HG02852 (cell line): ENCODE results near the gene DLGAP3.
A peak's percentile ranks its signal among the peaks of the same experiment; 100 is the strongest.

ENCODE experiments used
- ATAC-seq: cut with Tn5 transposase; IDR thresholded peaks from one replicate; pipeline ENCODE4 v1.9.1; 2021; ENCODE audit warnings: mild to moderate bottlenecking, moderate library complexity; ENCODE audit not compliant: unreplicated experiment

DLGAP3 gene

DNA sequence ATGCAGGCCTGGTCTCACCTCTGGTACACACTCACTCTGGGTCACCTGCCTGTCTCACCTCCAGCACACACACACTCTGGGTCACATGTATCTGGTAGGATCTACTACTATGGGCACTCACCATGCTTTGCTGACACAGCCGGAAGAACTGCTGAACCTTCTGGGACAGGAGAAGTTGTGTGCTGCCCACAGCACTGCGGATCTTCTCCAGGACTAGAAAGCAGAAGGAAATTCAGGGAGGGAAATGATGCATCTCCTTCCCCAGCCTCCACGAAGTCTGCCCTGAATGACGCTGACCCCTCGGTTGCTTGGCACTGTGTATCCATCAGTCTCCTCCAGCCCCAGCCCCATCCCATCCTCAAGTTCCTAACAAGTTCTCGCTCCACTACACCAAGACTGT is 62.0 kb downstream of the DLGAP3 start:
- ATAC-seq, result no peak

DNA sequence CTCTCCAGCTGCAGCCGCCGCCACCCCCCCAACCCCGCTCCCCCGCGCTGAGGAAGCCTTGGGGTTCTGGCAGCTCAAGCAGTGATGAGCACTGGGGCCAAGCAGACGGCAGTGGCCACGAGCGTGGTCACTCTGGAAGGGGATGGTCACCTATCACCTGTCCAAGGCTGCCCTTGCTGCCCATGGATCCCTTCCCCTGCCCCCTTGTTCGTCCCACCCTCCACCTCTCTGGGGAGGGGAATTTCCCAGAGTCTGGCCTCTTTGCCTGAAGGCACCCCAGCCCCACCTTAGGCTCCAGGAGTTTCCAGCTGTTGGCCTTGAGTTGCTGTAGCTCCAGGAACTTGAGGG is 62.7 kb downstream of the DLGAP3 start:
- ATAC-seq, result no peak

DNA sequence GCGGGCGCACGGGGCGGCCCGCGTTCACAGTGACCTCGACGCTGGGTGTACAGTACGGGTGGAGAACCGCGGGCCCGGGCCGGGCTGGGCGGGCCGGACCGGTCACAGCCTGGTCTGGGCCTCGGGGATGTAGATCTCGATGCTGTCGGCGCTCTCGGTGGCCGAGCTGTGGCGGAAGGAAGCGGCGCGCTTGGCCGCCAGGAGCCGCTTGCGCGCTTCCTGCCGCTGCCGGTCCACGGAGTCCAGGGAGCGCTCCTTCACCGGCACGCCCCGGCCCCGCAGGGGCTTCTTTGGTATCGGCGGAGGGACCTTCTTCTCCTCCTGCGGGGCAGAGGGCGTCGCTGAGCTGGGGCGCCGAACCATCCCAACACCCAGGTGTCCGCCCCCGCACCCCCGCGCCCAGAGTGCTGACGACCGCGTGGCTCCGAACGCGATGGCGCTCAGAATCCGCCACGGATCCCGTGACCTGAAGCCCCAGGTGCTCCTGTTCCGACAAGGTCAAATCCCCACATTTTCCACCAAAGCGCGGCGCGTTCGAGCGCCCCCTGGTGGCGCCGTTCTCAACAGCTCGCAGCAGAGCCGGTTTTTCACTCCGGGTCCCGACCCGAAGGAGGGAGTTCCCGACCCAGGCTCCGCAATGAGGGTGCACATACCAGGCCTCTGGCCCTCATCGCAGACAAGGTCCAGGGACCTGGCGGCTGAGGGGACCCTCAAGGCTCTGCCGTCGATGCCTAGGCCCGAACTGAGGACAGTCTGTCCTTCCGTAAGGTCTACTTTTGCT is 63.3 kb downstream of the DLGAP3 start:
- ATAC-seq, result no peak

DNA sequence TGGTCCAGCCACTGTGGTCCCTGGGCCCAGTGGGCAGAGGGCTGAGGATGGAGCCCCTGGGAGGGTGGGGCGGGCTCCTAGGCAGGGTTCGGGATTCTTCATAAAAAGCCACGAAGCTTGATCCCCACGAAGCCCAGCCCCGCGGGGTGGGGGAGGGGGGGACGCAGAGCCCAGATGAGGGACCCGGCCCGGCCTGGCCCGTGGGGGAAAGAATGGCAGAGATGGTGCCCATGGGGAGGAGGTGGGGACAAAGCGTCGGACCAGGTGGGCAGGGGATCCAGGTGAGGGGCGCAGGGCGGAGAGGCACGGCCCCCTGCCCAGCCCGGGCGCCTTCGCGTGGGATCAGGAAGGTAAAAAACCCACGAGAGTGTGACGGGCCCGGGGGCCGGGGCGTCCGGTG is 63.9 kb downstream of the DLGAP3 start:
- no peak for ATAC-seq

DNA sequence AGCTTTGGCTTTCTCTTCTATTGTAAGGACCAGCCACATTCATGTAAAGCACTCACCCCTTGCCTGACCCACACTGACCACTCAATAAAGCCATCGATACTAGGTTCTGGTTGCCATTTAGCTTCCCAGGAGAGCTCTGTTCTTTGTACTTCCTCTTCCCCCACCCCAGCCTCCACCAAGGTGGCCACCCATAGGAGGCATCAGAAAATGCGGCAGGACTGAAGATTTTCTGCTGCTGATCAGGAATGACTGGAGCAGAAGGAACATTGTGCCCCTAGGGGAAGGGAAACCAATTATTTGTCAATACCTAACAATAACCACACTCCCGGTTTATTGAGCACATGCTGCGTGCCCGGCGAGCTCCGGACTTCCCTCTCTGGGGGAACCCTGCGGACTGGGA is 64.7 kb downstream of the DLGAP3 start:
- no peak for ATAC-seq

DNA sequence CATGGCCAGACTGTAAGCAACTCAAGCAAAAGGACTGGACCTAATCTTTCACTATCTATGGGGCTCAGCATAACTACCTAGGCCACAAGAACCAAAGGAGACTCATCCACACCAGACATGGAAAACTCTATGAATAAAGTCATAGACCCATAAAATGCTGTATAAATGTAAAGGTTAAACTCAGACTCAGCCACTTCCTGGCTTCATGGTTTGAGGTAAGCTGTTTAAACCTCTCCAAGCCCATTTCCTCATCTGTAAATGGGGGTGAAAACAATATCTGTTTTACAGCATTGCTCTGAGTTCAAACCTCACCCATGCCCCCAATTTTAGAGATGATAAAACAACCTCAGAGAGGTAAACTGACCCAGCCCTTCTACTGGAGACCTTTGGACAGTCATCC is 65.9 kb downstream of the DLGAP3 start:
- ATAC-seq, result no peak

DNA sequence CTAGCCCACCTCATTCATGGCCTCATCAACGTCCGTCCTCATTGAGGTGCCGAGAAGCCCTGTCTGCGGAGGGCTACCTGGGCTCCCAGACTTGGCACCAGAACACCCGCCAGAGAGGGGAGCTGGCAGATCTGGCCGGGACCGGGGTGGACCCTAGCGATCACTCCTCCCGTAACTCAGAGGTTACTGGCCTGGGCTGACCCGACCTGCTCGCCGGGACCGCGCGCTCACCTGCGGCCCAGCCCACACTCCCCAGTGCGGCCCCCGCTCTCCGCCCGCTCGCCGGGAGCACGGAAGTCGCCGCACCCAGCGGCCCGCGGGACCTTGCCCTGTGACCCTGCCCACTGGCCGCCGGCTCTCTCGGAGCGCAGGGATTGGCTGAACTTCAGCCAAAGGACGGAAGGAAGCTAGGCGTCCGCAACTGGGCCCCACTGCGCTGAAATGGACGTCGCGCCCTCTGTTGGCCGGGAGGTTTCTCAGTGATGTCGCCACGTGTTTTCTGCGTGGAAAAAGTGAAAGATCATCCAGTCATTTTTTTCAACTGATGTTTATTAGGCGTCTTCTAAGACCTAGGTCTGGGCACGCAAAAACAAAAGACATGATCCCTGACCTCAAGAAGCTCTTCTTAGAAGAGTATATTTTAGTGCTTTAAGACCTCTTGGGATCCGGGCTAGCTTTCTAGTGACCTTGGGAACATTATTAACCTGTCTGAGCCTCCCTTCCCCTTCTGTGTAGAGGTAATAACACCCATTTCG is 69.8 kb downstream of the DLGAP3 start, which contains the start of gene SMIM12:
Gene SMIM12, minus strand, starts transcription at position 304 of the 755 bp plus-strand sequence. CDS start 3,772 bp downstream, outside the sequence.
- peak; percentile 98 for ATAC-seq

DNA sequence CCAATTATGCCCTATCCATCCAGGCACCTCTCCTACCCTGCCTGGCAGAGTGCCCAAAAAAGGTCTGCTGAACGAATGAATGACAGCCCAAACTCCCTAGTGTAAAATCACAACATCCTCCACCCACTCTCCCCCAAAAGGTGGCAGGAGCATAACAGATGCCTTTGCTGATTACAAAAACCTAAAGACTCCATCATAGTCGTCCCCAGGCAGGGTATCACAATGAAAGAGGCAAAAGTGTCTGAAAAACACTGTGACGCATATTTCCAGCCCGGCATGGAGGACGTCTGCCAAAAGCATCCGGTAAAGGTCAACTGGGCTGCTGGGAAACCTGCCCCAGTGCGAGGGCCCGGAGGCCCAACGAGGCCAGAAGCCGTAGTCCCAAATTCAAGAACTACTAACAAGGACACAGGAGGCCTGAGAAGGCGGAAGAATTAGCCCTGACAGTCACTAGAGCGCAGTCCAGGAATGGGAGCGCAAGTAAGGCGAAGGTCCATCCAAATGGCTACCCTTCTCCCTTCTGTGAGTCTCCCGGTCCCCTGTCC is 70.5 kb downstream of the DLGAP3 start:
- ATAC-seq, result peak; percentile 3

DNA sequence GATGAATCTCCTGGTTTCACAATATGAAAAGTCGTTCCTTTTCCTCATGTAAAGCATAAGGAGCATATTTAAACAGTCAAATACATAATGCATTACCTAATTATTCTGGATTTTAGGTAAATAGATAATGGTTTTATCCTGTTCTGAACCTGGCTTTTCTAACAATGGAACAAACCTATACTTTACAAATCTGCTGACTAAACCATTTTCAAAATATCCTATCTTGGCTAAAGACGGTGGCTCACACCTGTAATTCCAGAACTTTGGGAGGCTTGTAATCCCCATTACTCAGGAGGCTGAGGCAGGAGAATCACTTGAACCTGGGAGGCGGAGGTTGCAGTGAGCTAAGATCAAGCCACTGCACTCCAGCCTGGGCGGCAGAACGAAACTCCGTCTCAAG is 72.8 kb downstream of the DLGAP3 start:
- no peak for ATAC-seq

DNA sequence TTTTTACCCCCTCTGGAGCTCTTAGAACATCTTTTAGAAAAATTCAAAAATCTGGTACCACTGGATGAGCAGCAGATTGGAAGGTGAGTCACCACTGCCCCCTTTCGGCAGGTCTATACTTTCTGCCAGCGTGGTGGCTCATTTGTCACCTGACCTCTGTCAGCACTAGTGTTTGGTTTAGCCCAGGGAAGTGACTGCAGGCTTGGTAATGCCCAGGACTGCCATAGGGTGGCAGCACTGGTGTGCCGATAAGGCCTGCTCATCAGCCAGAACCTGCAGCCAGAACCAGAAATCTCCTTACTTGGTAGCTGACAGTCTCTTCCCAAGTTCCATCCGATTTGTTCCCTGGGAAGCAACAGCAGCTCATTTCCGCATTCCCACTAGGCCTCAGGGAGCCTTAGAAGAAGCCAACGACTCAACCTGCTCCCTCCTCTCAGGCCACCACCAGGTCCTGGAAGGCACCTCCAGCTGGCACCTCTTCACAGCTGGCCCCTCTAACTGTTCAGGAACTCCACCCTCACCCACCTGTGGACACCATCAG is 76.7 kb downstream of the DLGAP3 start:
- peak; percentile 91 for ATAC-seq

DNA sequence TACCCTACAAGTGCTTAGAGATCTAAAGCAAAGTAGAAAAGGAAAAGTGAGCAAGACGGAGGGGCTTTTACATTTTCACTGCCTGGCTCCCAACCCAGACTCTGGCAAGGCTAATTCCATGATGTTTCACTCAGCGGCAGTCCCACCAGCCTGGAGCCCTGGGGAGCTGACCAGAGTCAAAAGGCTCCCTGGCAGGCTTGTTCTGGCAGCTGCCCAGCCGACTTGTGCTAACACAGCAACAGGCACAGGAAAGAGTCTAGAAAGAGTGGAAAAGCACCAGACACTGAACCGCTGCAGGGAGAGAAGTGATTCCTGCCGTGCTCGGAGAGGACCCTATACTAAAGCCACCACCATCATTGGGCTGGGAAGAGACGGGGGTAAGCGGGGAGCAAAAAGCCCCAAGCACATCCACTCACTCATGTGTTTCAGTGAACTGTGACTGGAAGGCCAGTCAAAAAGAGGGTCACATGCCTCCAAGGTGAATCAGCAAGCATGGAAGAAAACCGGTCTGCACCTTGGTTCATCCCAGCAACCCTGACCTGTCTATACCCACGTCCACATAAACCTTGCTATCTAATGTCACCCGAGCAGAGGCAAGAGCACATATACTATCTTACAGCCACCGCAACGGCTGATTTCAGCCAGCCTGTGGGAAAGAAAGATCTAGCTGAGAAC is 77.9 kb downstream of the DLGAP3 start:
- ATAC-seq, result no peak

DNA sequence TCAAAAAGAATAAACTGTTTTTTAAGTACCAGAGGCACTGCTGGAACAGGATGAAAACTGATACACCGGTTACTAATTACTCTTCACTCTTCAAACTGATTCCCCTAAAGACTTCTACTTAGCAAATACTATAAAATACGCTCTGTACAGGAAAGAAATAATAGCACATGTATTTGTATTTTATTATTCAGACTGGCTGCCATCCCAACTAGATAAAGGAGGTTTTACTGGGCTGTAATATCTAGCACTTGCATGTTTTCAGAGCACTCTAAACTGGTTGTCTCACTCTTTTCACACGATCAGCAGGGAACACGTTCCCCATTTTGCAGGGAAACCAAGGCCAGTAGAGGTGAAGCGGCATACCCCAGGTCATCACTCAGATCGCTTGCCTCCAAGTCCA is 79.1 kb downstream of the DLGAP3 start:
- no peak for ATAC-seq

DNA sequence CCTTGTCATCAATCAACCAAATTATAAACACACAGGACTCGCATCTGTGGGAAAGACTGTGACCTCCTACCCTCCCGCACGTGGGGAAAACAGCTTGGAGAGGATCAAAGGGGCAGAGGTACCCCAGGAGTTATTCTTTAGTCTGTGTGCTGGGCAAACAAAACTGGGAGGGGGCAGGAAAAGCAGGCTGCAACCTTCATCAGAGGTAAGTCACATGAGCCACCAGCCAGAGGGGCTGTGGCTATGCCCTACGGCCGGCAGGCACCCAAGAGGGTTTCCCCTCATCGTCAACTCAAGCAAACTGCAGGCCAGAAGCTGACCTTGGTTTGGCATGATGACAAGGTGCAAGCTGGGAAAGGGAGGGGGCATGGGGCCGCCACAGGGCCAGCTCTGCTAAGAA is 82.4 kb downstream of the DLGAP3 start:
- ATAC-seq, result no peak

DNA sequence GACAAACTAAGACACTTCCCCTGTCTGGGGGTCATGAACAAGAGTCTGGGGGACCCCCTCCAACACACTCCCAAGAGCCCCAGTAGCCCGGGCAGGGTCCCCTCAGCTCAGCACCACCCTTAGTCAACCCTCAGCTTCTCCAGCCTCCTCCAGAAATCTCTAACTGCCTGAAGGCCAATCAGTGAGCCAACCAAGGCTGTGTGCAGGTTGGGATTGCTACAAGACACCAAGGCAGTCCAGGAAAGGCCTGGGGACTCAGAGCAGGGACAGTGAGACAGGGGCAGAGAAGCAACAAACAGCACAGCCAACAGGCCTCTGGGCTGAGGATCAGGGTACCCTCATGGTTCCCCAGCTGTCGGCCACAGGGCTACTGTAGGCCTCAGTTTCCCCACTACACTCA is 83.2 kb downstream of the DLGAP3 start:
- no peak for ATAC-seq

DNA sequence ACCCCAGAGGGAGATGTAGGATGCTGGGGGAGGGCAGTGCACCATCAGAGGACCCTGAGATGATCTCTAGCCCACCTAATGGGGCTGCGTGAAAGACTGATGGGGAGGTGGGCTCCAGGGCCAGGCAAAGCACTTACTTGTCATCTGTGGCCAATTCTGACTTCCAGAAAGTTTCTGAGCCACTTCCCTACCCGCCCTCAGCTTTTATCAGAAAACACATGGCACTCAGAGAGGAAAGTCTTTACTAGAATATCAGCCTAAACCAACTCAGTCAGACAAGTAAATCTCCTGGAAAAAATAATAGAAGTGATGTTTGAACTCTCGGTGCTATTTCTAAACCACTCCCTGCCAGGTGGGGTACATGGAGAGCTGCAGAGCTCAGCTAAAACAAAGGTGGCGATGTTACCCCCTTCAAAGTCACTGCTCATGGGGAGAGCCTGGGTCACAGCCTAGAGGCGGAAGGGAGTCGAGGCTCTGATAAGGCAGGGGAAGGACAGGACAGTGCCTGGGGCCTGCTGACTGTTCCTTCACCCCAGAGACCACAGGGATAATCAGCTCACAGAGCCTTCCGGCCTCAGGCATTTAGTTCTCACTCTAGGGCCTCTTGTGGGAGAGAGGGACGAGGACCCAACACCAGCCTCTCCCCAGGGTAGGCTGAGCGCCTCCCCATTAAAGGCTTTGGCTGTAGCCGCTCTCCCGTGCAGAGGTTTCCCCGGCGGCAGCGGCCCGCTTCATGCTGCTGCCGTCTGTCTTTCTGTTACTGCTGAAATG is 84.1 kb downstream of the DLGAP3 start:
- no peak for ATAC-seq

DNA sequence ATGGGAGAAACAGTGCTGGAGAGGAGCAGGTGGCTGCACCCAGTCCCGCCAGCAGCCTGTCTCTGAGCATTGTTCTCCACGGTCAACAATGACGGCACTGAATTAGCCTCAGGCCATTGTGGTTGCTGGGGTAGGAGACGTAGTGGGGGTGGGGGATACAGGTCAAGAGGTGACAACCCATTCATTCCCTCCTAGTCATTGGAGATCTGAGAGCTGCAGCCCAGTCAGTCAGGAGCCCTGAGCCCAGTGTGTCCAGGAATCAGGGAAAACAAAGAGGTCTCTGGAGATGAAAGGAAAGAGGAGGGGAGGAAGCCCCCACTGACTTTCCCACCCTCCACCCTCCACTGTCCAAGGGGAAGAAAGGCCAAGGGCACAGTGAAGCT is 85.2 kb downstream of the DLGAP3 start:
- no peak for ATAC-seq

DNA sequence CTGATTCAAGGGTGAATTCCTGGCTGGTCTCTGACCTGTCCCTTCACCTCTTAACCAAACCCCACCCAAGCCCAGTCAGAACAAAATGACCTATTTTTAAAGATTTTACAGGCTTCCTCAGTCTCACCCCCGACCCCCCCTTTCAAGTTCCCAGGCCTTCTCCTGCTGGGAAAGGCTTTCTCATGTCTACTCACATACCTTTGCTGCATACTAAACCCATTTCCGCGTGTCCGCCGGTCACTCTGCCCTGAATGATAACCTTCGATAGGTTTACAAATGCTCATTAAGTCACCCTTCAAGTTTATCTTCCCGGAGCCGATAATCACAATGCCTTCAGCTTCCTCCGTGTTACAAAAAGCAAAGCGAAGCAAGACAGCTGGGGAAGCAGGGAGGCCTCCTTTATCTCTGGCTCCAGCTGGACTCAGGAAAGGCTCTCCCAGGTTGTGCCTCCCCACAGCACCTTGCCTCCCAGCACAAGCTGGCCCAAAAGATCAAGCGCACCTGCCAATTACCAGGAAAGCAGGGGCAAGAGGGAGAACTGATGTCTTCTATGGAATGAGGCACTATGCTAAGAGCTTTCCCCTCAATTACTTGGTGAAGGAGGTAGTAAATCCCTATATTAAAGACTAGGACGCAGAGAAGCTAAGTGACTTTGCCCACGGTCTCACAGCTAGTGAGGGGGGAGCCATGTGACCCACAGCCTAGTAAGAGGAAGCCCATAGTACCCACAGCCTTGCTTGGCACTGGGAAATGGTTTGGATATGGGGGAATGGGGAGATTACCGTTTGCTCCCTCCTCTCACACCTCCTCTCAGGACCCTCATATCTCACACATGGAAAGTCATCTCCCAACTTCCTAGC is 85.8 kb downstream of the DLGAP3 start:
- no peak for ATAC-seq

DNA sequence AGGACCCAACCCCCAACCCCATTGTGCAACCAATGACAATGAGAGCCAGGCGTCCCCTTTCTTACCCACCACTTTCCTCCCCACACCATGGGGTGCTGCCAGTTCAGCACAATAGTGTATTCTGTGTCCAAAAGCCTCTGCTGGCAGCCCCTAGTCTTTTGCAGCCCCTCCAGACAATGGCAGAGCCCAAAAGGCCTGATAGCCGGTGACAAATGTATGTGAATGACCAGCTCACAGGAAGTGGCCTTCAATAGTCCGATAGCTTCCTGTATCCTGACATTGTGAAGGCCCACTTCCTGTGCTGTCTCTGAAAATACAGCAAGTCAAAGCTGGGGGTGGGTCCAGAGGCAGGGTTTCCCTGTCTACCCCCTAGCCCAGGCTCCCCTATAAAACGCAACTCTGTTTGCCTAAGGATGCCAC is 86.5 kb downstream of the DLGAP3 start:
- no peak for ATAC-seq

DNA sequence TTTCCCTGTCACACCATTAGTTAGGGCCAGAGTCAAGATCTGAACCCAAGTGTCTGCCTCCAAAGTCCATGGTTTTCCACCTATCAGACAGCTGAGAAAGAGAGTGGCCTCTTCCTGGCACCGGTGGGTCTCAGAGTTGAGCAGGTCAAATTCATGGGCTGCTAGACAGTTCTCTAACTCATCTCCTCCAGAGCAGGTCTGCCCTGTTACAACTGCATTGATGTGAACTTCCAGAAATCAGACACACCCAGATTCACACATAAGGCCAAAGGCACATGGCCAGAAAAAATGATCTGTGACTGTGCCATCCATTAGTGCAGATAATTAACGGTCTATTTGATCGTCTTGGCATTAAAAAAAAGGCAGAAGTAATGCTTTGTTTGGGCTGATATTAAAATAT is 87.4 kb downstream of the DLGAP3 start:
- no peak for ATAC-seq

DNA sequence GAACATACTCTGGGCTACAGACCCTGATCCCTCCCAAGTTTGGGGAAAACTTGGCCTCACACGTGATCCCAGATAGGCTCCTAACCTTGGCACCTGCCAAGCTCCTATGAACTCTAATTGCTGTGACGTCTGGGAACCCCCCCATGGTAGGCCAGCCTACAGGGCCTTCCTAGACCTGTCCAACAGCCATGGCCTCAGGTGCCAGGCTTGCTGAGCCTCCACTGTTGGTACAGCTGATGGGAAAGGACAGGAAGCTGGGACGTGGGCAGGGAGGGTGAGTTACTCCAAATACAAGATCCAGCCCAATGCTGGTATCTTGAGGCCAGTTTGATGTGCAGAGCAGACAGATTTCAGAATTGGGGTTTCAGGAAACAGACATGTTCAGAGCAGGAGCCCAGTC is 89.0 kb downstream of the DLGAP3 start:
- ATAC-seq, result no peak
